HG03432 (cell line): ENCODE data around the gene FRMD4A.

ENCODE experiments used
- ATAC-seq: cut with Tn5 transposase; IDR thresholded peaks from one replicate; pipeline ENCODE4 v1.9.1; 2021; ENCODE audit warnings: mild to moderate bottlenecking, moderate library complexity; ENCODE audit not compliant: unreplicated experiment

The FRMD4A gene

GRCh38 chr10:13994932-13995331 lies 335.8 kb downstream of the FRMD4A start:
- peak; percentile 48 for ATAC-seq

GRCh38 chr10:13993673-13994089 lies 337.0 kb downstream of the FRMD4A start:
- peak; percentile 55 for ATAC-seq

- ATAC-seq, result peak; percentile 18
These were observed 337.6 kb downstream of the FRMD4A start for GRCh38 chr10:13993169-13993568.

- ATAC-seq, result no peak
These were observed 339.4 kb downstream of the FRMD4A start for GRCh38 chr10:13991353-13991752.

- no peak for ATAC-seq
These were observed 339.8 kb downstream of the FRMD4A start for GRCh38 chr10:13990946-13991345.

- no peak for ATAC-seq
These were observed 340.3 kb downstream of the FRMD4A start for GRCh38 chr10:13990392-13990805.

GRCh38 chr10:13989616-13990015 lies 341.1 kb downstream of the FRMD4A start:
- ATAC-seq, result no peak

- ATAC-seq, result peak; percentile 60
These were observed 343.3 kb downstream of the FRMD4A start for GRCh38 chr10:13987446-13987845.

GRCh38 chr10:13984647-13985155 lies 346.0 kb downstream of the FRMD4A start:
- ATAC-seq, result no peak

- ATAC-seq, result no peak
These were observed 347.7 kb downstream of the FRMD4A start for GRCh38 chr10:13983035-13983434.

GRCh38 chr10:13978533-13979115 lies 352.1 kb downstream of the FRMD4A start:
- ATAC-seq, result no peak

GRCh38 chr10:13977861-13978532 lies 352.7 kb downstream of the FRMD4A start:
- ATAC-seq, result no peak

GRCh38 chr10:13973742-13974141 lies 357.0 kb downstream of the FRMD4A start:
- no peak for ATAC-seq

- no peak for ATAC-seq
These were observed 358.1 kb downstream of the FRMD4A start for GRCh38 chr10:13972609-13973008.

GRCh38 chr10:13971601-13972475 lies 358.9 kb downstream of the FRMD4A start:
- no peak for ATAC-seq

- no peak for ATAC-seq
These were observed 359.8 kb downstream of the FRMD4A start for GRCh38 chr10:13970957-13971353.

GRCh38 chr10:13970236-13970956 lies 360.3 kb downstream of the FRMD4A start:
- ATAC-seq, result no peak

- peak; percentile 47 for ATAC-seq
These were observed 361.0 kb downstream of the FRMD4A start for GRCh38 chr10:13969792-13970140.

GRCh38 chr10:13969118-13969791 lies 361.5 kb downstream of the FRMD4A start:
- ATAC-seq, result no peak

GRCh38 chr10:13961853-13962252 lies 368.9 kb downstream of the FRMD4A start:
- no peak for ATAC-seq
